ENCODE measurements around the gene TBC1D22B.

Gene TBC1D22B

DNA sequence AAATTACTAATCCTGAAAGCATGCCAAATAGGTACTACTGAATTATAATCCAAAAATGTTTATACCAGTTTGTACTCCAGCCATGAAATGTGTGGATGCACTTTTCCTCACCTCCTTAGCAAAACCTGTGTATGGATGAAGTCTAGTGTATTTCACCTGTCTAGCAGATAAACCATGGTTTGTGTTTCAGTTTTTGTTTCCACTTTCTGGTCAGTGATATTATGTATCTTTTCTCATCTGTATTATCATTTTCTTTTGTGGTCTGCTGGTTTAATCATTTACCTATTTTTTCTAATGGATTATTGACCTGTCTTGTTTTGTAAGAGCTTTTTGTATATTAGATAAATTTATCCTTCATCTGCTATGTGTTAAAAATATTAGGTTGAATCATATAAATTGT, 41.4 kb downstream of the TBC1D22B start:
- no peak overlapping the region for H3K4me3 ChIP-seq
- H3K9me3 ChIP-seq: no peaks in the 10 kb centered on the region
- TF ChIP-seq, protein P1, sequence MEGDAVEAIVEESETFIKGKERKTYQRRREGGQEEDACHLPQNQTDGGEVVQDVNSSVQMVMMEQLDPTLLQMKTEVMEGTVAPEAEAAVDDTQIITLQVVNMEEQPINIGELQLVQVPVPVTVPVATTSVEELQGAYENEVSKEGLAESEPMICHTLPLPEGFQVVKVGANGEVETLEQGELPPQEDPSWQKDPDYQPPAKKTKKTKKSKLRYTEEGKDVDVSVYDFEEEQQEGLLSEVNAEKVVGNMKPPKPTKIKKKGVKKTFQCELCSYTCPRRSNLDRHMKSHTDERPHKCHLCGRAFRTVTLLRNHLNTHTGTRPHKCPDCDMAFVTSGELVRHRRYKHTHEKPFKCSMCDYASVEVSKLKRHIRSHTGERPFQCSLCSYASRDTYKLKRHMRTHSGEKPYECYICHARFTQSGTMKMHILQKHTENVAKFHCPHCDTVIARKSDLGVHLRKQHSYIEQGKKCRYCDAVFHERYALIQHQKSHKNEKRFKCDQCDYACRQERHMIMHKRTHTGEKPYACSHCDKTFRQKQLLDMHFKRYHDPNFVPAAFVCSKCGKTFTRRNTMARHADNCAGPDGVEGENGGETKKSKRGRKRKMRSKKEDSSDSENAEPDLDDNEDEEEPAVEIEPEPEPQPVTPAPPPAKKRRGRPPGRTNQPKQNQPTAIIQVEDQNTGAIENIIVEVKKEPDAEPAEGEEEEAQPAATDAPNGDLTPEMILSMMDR (IDR thresholded peaks at IDR 0.05): no peak
- H3K36me3 ChIP-seq: peaks cover 9 to 56% (median 40%) of the 10 kb centered on the region in 3 donors
- no peaks in the 10 kb centered on the region for H3K27me3 ChIP-seq
- H3K27ac ChIP-seq: no peak overlapping the region
- no peaks in the 10 kb centered on the region for H3K4me1 ChIP-seq
- intact Hi-C loops (cut with DNase I; ENCODE audit: low total_unique reads): no loop called here
- DNase-seq: no peak

DNA sequence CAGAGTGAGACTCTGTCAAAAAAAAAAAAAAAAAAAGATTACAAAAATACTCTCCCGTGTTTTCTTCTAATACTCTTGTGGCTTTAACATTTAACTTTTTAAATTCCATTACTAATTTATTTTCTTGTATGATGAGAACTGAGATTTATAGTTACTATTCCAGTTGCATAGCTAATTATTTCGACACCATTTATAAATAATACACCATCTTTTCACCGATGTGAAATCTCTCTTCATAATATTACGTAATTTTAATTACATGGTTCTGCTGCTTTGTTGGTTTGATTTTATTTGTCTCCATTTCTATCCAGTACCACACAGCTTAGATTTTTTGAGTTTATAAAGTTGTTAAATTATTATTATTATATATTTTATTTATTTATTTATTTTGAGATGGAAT, 42.4 kb downstream of the TBC1D22B start:
- no peaks in the 10 kb centered on the region for H3K27me3 ChIP-seq
- intact Hi-C loops (cut with DNase I; ENCODE audit: low total_unique reads): no loop called here
- DNase-seq: no peak
- no peak overlapping the region for H3K4me3 ChIP-seq
- H3K36me3 ChIP-seq: peaks cover 9 to 53% (median 34%) of the 10 kb centered on the region in 3 donors
- no peak overlapping the region for H3K27ac ChIP-seq
- TF ChIP-seq, protein P1 (IDR thresholded peaks at IDR 0.05): no peak
- H3K4me1 ChIP-seq: no peaks in the 10 kb centered on the region
- no peaks in the 10 kb centered on the region for H3K9me3 ChIP-seq

DNA sequence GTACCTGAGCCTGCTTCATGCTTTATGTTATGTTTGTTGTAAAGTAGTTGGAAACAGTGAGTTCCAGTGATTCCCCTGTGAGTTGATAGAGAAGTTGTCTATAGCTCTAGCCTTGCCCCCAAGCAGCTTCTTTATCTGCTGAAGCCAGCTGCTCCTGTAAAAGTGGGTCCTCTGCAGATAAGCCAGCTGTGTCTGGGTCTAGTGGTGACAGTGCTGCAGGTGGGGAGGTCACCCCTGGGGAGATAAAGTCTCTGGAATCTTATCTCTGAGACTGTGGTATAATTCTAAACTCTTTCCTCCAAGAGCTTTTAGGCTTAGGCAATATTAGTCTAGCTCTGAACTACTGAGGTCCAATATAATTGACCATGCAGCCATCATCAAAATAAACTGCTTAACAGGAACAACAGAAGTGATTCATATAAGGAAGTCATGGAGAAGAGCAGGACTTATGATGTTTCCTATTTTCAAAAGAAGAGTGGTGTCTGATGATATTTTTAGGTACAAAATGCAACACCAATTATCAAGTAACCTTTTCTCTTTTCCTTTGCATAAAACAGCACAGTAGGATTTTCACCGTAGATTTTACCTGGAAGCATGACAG, 44.6 kb downstream of the TBC1D22B start:
- H3K36me3 ChIP-seq: peaks cover 6 to 42% (median 21%) of the 10 kb centered on the region in 3 donors
- no peaks in the 10 kb centered on the region for H3K9me3 ChIP-seq
- H3K27me3 ChIP-seq: no peaks in the 10 kb centered on the region
- no peak overlapping the region for H3K4me3 ChIP-seq
- TF ChIP-seq, protein P1 (IDR thresholded peaks at IDR 0.05): no peak
- DNase-seq: no peak
- H3K4me1 ChIP-seq: no peaks in the 10 kb centered on the region
- H3K27ac ChIP-seq: no peak overlapping the region
- intact Hi-C loops (cut with DNase I; ENCODE audit: low total_unique reads): no loop called here

DNA sequence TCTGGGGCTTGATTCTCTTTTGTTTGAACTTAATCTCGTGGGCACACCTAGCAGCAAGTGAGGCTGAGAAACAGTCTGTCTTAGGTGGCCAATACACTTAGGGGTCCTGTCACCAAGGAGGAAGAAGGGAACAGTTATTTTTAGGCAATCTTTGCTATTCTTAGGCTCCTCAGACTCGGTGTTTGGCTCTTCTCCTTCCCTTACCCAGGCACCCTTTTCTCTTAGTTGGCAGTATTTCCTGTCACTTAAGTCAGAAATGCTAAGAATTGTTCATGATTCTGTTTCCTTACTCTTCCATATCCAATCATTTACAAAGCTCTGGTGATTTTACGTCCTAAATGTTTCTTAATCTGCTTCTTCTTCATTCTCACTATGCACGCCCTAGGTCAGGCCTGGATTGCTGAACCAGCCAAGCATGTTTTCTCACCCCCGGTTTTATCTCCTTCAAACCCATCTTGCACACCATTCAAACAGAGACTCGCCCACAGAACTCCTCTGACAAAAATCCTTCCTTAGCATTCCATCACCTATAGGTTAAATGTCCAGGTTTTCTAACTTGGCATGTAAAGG, 45.6 kb downstream of the TBC1D22B start:
- DNase-seq: no peak
- Histone ChIP-seq H3K36me3 (peaks cover 6 to 34% (median 21%) of the 10 kb centered on the region in 3 donors), H3K27me3 (no peaks in the 10 kb centered on the region), H3K27ac (no peak overlapping the region), H3K9me3 (no peaks in the 10 kb centered on the region), H3K4me3 (no peak overlapping the region), H3K4me1 (peaks cover 0 to 8% (median 4%) of the 10 kb centered on the region in 4 donors)
- TF ChIP-seq, protein P1 (IDR thresholded peaks at IDR 0.05): no peak
- intact Hi-C loops (cut with DNase I; ENCODE audit: low total_unique reads): no loop called here

DNA sequence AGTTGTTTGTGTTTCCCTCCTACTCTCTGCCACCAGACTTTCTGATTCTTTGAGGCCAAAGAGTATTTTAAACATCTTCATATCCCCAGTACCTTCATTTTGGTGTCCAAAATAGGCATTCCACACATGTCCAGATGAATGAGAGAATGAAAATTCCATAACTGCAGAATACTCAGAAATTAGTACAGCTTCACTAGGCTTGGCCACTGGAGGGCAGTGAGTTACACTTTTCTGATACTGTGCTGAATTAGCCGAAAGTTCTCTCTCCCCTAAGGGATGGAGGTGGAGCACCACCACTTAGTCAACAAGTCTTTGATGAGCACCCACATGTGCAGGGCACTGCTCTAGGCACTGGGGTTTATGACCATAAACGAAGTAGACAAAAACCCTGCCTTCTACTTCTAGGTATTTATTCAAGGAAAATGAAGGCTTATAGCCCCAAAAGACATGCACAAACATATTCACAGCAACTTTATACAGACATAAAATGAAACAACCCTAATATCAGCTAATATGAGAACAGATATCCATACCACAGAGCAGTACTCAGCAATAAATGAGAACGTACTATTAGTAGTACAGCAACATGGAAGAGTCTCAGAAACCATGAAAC, 46.4 kb downstream of the TBC1D22B start:
- H3K27me3 ChIP-seq: no peaks in the 10 kb centered on the region
- TF ChIP-seq, protein P1 (IDR thresholded peaks at IDR 0.05): peak; percentile 29 to 43
- H3K36me3 ChIP-seq: peaks cover 6 to 34% (median 21%) of the 10 kb centered on the region in 3 donors
- DNase-seq: no peak
- H3K4me1 ChIP-seq: peaks cover 0 to 16% (median 8%) of the 10 kb centered on the region in 4 donors
- H3K4me3 ChIP-seq: no peak overlapping the region
- no peak overlapping the region for H3K27ac ChIP-seq
- H3K9me3 ChIP-seq: no peaks in the 10 kb centered on the region
- intact Hi-C loops (cut with DNase I; ENCODE audit: low total_unique reads): no loop called here
